Mononuclear cell (primary cell): ENCODE data around the gene WRNIP1. TPM values are rescaled to one million over a fixed set of nuclear protein-coding genes. Genes with fewer than 3 reads are reported as not detected.

ENCODE experiments used
- H3K27me3 ChIP-seq: 2 replicates; pipeline ENCODE4 v1.6.0; 2011; ENCODE audit warnings: low read length, control low read depth; ENCODE audit not compliant: insufficient read depth
- H3K4me1 ChIP-seq: 2 replicates; pipeline ENCODE4 v1.5.1; 2011; ENCODE audit warnings: mild to moderate bottlenecking, low read length, control low read depth; ENCODE audit not compliant: insufficient read depth
- H3K4me3 ChIP-seq: 2 replicates; pipeline ENCODE4 v1.5.1; 2011; ENCODE audit warnings: mild to moderate bottlenecking, low read length, moderate library complexity
- H3K9me3 ChIP-seq: 2 replicates; pipeline ENCODE4 v1.5.1; 2011; ENCODE audit warnings: low read depth, mild to moderate bottlenecking, control low read depth, low read length
- total RNA-seq: library from RNA; depleted of rRNA; stranded (reverse); fragments of >200 nt; gene quantifications from one replicate; pipeline ENCODE4 v1.2.3, GENCODE V29; 2012

The WRNIP1 gene
- total RNA-seq, 1 donor: 21.6 TPM

- H3K4me1 ChIP-seq: peaks cover 38% of the 10 kb centered on the region
- peaks cover 19% of the 10 kb centered on the region for H3K9me3 ChIP-seq
- no peak overlapping the region for H3K4me3 ChIP-seq
- H3K27me3 ChIP-seq: no peaks in the 10 kb centered on the region
These were observed 52.8 kb downstream of the WRNIP1 start for GRCh38 chr6:2817903-2818443.

GRCh38 chr6:2818593-2818992 lies 53.4 kb downstream of the WRNIP1 start:
- Histone ChIP-seq H3K4me3 (no peak overlapping the region), H3K9me3 (peaks cover 19% of the 10 kb centered on the region), H3K4me1 (peaks cover 38% of the 10 kb centered on the region), H3K27me3 (no peaks in the 10 kb centered on the region)

- H3K27me3 ChIP-seq: no peaks in the 10 kb centered on the region
- no peak overlapping the region for H3K4me3 ChIP-seq
- H3K4me1 ChIP-seq: peaks cover 38% of the 10 kb centered on the region
- peaks cover 19% of the 10 kb centered on the region for H3K9me3 ChIP-seq
These were observed 53.9 kb downstream of the WRNIP1 start for GRCh38 chr6:2819115-2819514.

- H3K4me3 ChIP-seq: no peak overlapping the region
These were observed 54.8 kb downstream of the WRNIP1 start for GRCh38 chr6:2819978-2820377.

GRCh38 chr6:2820415-2820814 lies 55.2 kb downstream of the WRNIP1 start:
- H3K27me3 ChIP-seq: no peaks in the 10 kb centered on the region
- H3K4me1 ChIP-seq: peaks cover 38% of the 10 kb centered on the region
- H3K4me3 ChIP-seq: no peak overlapping the region

More at GRCh38 chr6:2819978-2820377, 54.8 kb downstream of the WRNIP1 start:
- H3K9me3 ChIP-seq: peaks cover 19% of the 10 kb centered on the region
- no peaks in the 10 kb centered on the region for H3K27me3 ChIP-seq
- peaks cover 38% of the 10 kb centered on the region for H3K4me1 ChIP-seq

GRCh38 chr6:2821554-2821953 lies 56.4 kb downstream of the WRNIP1 start:
- Histone ChIP-seq H3K9me3 (peaks cover 3% of the 10 kb centered on the region), H3K27me3 (no peaks in the 10 kb centered on the region), H3K4me1 (peaks cover 38% of the 10 kb centered on the region), H3K4me3 (no peak overlapping the region)

More at GRCh38 chr6:2820415-2820814, 55.2 kb downstream of the WRNIP1 start:
- H3K9me3 ChIP-seq: peaks cover 15% of the 10 kb centered on the region

- H3K4me1 ChIP-seq: peaks cover 34% of the 10 kb centered on the region
- no peaks in the 10 kb centered on the region for H3K9me3 ChIP-seq
- no peaks in the 10 kb centered on the region for H3K27me3 ChIP-seq
- H3K4me3 ChIP-seq: no peak overlapping the region
These were observed 58.1 kb downstream of the WRNIP1 start for GRCh38 chr6:2823104-2823850.

- Histone ChIP-seq H3K9me3 (no peaks in the 10 kb centered on the region), H3K4me3 (no peak overlapping the region), H3K4me1 (peaks cover 6% of the 10 kb centered on the region)
These were observed 60.9 kb downstream of the WRNIP1 start for GRCh38 chr6:2826131-2826530.

GRCh38 chr6:2827142-2827541 lies 61.9 kb downstream of the WRNIP1 start:
- Histone ChIP-seq H3K4me3 (no peak overlapping the region), H3K4me1 (no peaks in the 10 kb centered on the region), H3K9me3 (no peaks in the 10 kb centered on the region), H3K27me3 (no peaks in the 10 kb centered on the region)

More at GRCh38 chr6:2826131-2826530, 60.9 kb downstream of the WRNIP1 start:
- H3K27me3 ChIP-seq: no peaks in the 10 kb centered on the region

GRCh38 chr6:2828629-2829028 lies 63.4 kb downstream of the WRNIP1 start:
- Histone ChIP-seq H3K4me3 (no peak overlapping the region), H3K9me3 (no peaks in the 10 kb centered on the region), H3K27me3 (no peaks in the 10 kb centered on the region), H3K4me1 (no peaks in the 10 kb centered on the region)

GRCh38 chr6:2829253-2829652 lies 64.1 kb downstream of the WRNIP1 start:
- Histone ChIP-seq H3K9me3 (no peaks in the 10 kb centered on the region), H3K27me3 (no peaks in the 10 kb centered on the region), H3K4me1 (peaks cover 4% of the 10 kb centered on the region), H3K4me3 (no peak overlapping the region)

- peaks cover 7% of the 10 kb centered on the region for H3K4me1 ChIP-seq
- no peaks in the 10 kb centered on the region for H3K9me3 ChIP-seq
- no peaks in the 10 kb centered on the region for H3K27me3 ChIP-seq
- H3K4me3 ChIP-seq: no peak overlapping the region
These were observed 65.0 kb downstream of the WRNIP1 start for GRCh38 chr6:2830183-2830582.

GRCh38 chr6:2831392-2831791 lies 66.2 kb downstream of the WRNIP1 start:
- Histone ChIP-seq H3K9me3 (no peaks in the 10 kb centered on the region), H3K4me1 (peaks cover 17% of the 10 kb centered on the region), H3K27me3 (no peaks in the 10 kb centered on the region), H3K4me3 (no peak overlapping the region)

GRCh38 chr6:2834262-2834661 lies 69.1 kb downstream of the WRNIP1 start:
- no peaks in the 10 kb centered on the region for H3K9me3 ChIP-seq
- H3K4me1 ChIP-seq: peaks cover 38% of the 10 kb centered on the region

More at GRCh38 chr6:2834262-2834661, 69.1 kb downstream of the WRNIP1 start:
- H3K4me3 ChIP-seq: no peak overlapping the region
- no peaks in the 10 kb centered on the region for H3K27me3 ChIP-seq
